MG63 (cell line): ENCODE measurements around the gene TBC1D19. TPM values are rescaled to one million over a fixed set of nuclear protein-coding genes. Genes with fewer than 3 reads are reported as not detected.

Experiments used
- DNase-seq: peaks from one replicate; pipeline ENCODE4 v3.0.0-alpha.2; 2020
- H3K27me3 ChIP-seq: fragments of 250-450 bp; sonication (Bioruptor Pico); 2 replicates; pipeline ENCODE4 v1.5.1; 2020; ENCODE audit warnings: mild to moderate bottlenecking, moderate library complexity
- H3K36me3 ChIP-seq: fragments of 250-450 bp; sonication (Bioruptor Pico); 2 replicates; pipeline ENCODE4 v1.5.1; 2020; ENCODE audit warnings: mild to moderate bottlenecking, moderate library complexity
- H3K4me3 ChIP-seq: fragments of 250-450 bp; sonication (Bioruptor Pico); 2 replicates; pipeline ENCODE4 v1.5.1; 2020; ENCODE audit warnings: mild to moderate bottlenecking, moderate library complexity
- H3K9me3 ChIP-seq: fragments of 250-450 bp; sonication (Bioruptor Pico); 2 replicates; pipeline ENCODE4 v1.5.1; 2020; ENCODE audit warnings: mild to moderate bottlenecking, moderate library complexity
- total RNA-seq: library from RNA; depleted of rRNA; stranded (reverse); fragments of >200 nt; shearing (Covaris generic); gene quantifications from 2 replicates; pipeline ENCODE4 v1.2.3, GENCODE V29; 2014; ENCODE audit warnings: low replicate concordance

TBC1D19 gene
- total RNA-seq, 1 experiment from 2014 or later: 14.4 TPM

GRCh38 chr4:26736621-26737020 is 152.7 kb downstream of the TBC1D19 start:
- H3K36me3 ChIP-seq: no peaks in the 10 kb centered on the region
- no peaks in the 10 kb centered on the region for H3K27me3 ChIP-seq
- no peak for DNase-seq
- no peak overlapping the region for H3K4me3 ChIP-seq
- H3K9me3 ChIP-seq: no peaks in the 10 kb centered on the region

DNA sequence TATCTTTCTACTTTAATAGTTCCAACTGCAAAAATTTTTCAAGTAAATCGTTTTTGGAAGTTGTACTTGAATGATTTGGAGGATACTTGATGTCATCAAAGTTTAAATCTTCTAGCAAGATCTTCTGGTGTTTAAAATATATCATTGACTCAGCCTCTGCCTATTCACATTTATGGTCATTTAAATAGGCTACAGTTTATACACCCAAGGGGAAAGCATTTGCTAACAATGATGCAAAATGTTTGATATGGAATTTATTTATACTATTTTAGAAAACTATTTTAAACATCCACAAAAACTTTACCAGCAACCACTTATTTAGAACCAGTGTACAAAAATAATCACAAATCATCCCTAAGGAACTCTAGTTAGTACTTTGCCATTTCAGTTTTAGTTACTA is 153.5 kb downstream of the TBC1D19 start:
- Histone ChIP-seq H3K27me3 (no peaks in the 10 kb centered on the region), H3K4me3 (no peak overlapping the region), H3K36me3 (no peaks in the 10 kb centered on the region), H3K9me3 (no peaks in the 10 kb centered on the region)
- DNase-seq: no peak

DNA sequence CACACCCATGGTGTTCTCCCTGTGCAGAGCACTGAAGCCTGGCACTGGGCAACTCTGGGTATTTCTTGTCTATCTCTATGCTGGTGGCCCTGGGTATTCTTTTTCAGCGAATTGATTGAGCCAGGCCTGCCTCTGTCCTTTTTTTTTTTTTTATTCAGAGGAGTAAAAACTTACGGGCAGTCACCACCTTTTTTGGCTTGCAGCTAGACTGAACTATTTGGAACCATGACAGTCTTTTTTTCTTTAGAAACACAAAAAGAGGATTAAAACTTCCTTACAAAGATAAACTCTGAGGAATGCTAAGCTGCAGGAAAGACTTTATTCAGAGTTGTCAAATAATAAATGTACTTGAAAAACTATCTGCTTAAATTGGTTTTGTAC is 157.6 kb downstream of the TBC1D19 start:
- Histone ChIP-seq H3K4me3 (no peak overlapping the region), H3K9me3 (no peaks in the 10 kb centered on the region), H3K27me3 (no peaks in the 10 kb centered on the region), H3K36me3 (no peaks in the 10 kb centered on the region)
- DNase-seq: no peak

DNA sequence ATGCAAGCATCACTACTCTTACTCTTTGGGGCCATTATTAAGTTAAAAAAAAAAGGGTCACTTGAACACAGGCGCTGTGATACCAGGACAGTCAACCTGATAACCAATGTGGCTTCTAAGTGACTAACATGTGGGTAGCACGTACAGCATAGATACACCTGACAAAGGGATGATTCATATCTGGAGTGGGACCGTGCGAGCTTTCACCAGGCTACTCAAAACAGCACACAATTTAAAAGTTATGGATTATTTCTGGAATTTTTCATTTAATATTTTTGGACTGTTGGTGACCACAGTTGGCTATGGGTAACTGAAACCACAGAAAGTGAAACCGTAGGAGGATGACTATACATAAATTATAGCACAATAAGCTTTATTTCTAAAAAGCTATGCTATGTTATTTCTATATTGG is 162.9 kb downstream of the TBC1D19 start:
- DNase-seq: no peak
- Histone ChIP-seq H3K36me3 (peaks cover 2% of the 10 kb centered on the region; the same call in 1 of the 2 replicates), H3K4me3 (no peak overlapping the region), H3K9me3 (no peaks in the 10 kb centered on the region), H3K27me3 (no peaks in the 10 kb centered on the region)

DNA sequence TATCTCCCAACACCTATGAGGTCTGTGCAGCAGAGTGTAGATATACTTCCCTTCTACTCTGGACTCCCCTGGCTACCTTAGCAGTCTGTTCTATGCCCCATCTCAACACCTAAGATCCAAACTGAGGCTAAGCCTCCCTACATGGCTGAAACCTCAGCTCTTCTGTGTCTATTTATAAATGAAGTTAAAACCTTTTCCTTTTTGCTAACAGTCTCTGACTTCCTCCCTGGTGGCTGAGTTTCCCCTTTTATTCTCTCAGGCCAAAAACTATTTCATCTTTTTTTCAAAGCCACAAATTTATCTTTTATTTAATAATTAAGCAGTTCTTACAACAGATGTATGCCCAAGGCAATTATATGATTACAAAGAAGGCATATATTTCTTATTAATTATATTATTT is 164.9 kb downstream of the TBC1D19 start:
- Histone ChIP-seq H3K27me3 (no peaks in the 10 kb centered on the region), H3K9me3 (no peaks in the 10 kb centered on the region), H3K4me3 (no peak overlapping the region), H3K36me3 (peaks cover 2% of the 10 kb centered on the region)
- DNase-seq: no peak

- no peak for DNase-seq
- H3K27me3 ChIP-seq: no peaks in the 10 kb centered on the region
- H3K9me3 ChIP-seq: no peaks in the 10 kb centered on the region
- H3K4me3 ChIP-seq: no peak overlapping the region
- H3K36me3 ChIP-seq: peaks cover 2% of the 10 kb centered on the region
These were observed 166.0 kb downstream of the TBC1D19 start for GRCh38 chr4:26749867-26750266.

DNA sequence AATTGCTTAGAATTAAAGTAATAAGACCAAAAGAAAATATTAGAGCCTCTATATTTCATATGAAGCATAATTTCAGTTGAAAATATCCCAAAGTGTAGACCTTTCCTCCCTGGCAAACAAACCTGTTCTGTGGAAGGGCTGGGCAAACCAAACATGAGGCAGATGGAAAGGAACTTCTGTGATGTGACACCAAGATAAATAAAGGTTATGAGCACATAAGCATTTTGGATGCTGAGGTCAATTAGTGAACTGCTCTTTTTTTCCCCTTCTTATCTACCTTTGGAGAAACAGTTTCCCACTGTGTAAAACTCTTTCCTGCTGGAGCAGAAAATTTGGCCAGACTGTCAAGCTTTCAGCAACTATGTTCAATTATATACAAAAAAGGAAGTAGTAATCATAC is 167.1 kb downstream of the TBC1D19 start:
- no peak for DNase-seq
- no peaks in the 10 kb centered on the region for H3K9me3 ChIP-seq
- no peak overlapping the region for H3K4me3 ChIP-seq
- no peaks in the 10 kb centered on the region for H3K27me3 ChIP-seq
- peaks cover 4% of the 10 kb centered on the region for H3K36me3 ChIP-seq

DNA sequence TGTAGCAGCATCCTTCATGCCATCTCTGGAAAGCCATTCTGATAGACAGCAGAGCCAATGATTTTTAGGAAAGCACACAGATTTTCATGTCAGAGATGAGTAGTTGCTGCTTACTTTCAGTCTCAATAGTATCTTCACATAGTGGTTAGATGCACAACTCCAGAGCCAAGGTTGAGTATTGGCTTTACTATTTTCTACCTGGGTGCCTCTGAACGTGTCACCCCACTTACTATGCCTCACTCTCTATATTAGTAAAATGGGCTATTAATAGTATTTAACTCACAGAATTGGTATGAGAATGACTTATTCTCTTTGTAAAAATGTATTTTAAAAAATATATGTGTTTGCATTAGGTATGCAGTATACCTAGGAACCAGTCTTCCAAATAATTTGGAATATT is 168.0 kb downstream of the TBC1D19 start:
- no peak for DNase-seq
- H3K4me3 ChIP-seq: no peak overlapping the region
- no peaks in the 10 kb centered on the region for H3K27me3 ChIP-seq
- H3K9me3 ChIP-seq: no peaks in the 10 kb centered on the region
- peaks cover 4% of the 10 kb centered on the region for H3K36me3 ChIP-seq

DNA sequence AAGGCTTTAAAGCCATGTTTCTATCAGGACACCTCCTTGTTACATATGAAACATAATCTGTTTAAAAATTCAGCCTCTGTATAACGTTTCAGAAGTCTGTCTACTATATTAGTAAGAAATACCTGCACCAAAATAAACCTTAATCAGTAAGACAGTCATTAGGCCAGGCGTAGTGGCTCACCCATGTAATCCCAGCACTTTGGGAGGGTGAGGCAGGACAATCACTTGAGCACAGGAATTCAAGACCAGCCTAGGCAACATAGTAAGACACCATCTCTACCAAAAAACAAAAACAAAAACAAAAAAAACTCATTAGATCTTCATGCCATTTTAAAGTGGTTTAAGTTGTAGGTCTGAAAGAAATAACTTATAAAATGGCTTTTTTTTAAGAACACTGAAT is 169.3 kb downstream of the TBC1D19 start:
- DNase-seq: no peak
- Histone ChIP-seq H3K4me3 (no peak overlapping the region), H3K36me3 (peaks cover 4% of the 10 kb centered on the region), H3K27me3 (no peaks in the 10 kb centered on the region), H3K9me3 (no peaks in the 10 kb centered on the region)

- Histone ChIP-seq H3K36me3 (peaks cover 4% of the 10 kb centered on the region), H3K4me3 (no peak overlapping the region), H3K9me3 (no peaks in the 10 kb centered on the region), H3K27me3 (no peaks in the 10 kb centered on the region)
- no peak for DNase-seq
These were observed 169.7 kb downstream of the TBC1D19 start for GRCh38 chr4:26753617-26754016.

GRCh38 chr4:26757751-26758150 is 173.9 kb downstream of the TBC1D19 start:
- no peak for DNase-seq
- Histone ChIP-seq H3K9me3 (no peaks in the 10 kb centered on the region), H3K27me3 (no peaks in the 10 kb centered on the region), H3K36me3 (peaks cover 2% of the 10 kb centered on the region), H3K4me3 (no peak overlapping the region)

- H3K9me3 ChIP-seq: no peaks in the 10 kb centered on the region
- peaks cover 2% of the 10 kb centered on the region; the same call in 1 of the 2 replicates for H3K36me3 ChIP-seq
- no peak for DNase-seq
- H3K4me3 ChIP-seq: no peak overlapping the region
- no peaks in the 10 kb centered on the region for H3K27me3 ChIP-seq
These were observed 175.0 kb downstream of the TBC1D19 start for GRCh38 chr4:26758899-26759298.

DNA sequence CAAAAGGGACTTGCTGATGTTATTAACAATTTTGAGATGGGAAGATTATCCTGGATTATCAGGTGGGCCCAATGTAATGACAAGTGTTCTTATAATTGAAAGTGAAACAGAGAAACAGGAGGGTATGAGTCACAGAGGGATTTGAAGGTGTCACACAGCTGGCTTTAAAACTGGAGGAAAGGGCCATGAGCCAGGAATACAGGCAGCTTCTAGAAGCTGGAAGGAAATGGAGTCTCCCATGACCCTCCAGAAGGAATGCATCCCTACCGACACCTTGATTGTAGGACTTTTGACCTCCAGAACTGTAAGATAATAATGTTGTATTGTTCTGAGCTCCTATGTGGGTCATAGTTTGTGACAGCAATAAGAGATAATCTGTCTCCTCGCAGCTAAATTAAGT is 178.8 kb downstream of the TBC1D19 start:
- Histone ChIP-seq H3K9me3 (no peaks in the 10 kb centered on the region), H3K27me3 (no peaks in the 10 kb centered on the region), H3K4me3 (no peak overlapping the region), H3K36me3 (no peaks in the 10 kb centered on the region)
- DNase-seq: no peak

DNA sequence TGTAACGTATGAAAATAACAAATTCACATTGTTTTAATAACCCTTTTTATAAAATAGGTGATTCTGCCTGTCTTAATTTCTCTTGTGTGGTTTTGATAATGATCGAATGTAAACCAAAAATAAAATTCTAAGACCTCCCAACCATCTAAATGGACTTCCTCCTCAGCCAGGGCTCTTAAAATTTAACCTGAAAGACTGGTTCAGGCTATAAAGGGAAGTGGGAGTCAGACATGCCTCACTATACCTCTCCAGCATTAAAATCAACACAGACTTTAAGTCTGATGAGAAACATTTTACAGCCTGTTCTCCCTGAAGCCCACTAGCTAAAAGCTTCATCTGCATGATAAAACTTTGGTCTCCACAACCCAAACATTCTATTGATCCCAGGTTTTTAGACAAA is 179.2 kb downstream of the TBC1D19 start:
- H3K4me3 ChIP-seq: no peak overlapping the region
- no peaks in the 10 kb centered on the region for H3K27me3 ChIP-seq
- no peak for DNase-seq
- H3K36me3 ChIP-seq: no peaks in the 10 kb centered on the region
- H3K9me3 ChIP-seq: no peaks in the 10 kb centered on the region

DNA sequence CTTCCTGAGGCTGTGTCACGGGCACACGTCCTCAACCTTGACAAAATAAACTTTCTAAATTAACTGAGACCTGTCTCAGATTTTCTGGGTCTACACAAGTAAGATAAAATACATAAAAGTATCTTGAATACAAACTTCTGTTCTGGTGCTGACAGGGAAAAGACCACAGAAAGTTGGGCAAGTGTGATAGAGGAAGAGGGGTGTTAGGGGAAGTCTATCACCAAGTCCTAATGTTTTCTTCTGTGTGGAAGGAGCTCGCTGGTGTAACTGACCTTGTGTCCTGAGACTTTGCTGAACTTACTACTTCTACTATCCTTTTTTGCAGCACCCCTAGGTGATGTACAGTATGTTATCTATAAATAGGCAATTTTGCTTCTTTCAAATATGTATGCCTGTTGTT is 179.8 kb downstream of the TBC1D19 start:
- H3K9me3 ChIP-seq: no peaks in the 10 kb centered on the region
- no peak for DNase-seq
- H3K27me3 ChIP-seq: no peaks in the 10 kb centered on the region
- no peaks in the 10 kb centered on the region for H3K36me3 ChIP-seq
- H3K4me3 ChIP-seq: no peak overlapping the region

DNA sequence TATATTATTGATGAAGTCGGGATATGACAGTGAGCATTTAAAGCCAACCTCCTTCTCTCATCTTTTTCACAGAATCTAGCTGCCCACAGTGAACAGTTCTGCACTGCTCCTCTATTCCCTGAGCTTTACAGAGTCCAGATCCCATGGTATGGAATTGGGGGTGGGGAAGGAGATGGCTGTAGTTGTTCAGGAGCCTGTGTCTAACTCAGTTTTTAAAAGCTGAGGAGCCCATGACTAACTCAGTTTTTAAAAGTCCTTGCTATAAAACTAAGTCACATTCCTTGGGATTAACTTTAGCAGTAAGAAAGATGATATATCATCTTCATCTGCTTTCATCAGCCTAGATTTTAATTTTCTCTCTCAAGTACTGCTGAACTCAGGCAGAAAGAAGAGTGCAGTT is 180.3 kb downstream of the TBC1D19 start:
- Histone ChIP-seq H3K9me3 (no peaks in the 10 kb centered on the region), H3K4me3 (no peak overlapping the region), H3K27me3 (no peaks in the 10 kb centered on the region), H3K36me3 (no peaks in the 10 kb centered on the region)
- DNase-seq: no peak

DNA sequence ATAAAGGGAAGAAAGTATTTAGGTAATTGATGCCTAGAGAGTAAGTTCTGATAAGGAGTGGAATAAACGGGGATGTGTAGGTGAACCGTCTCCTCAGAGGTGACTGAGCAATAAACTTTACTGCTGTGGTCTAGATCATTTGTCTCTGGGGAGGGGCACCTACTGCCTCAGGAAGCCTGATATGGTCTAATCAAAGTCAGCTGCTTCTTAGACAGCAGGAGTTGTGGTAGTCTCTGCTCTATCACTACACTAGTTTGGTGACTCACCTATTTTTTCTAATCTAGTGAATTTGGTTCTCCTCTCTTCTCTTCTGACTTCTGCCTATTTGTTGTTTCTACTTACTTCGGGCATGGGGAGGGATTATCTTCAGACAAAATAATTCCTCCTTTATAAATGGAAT is 181.6 kb downstream of the TBC1D19 start:
- no peaks in the 10 kb centered on the region for H3K36me3 ChIP-seq
- no peak for DNase-seq
- H3K27me3 ChIP-seq: no peaks in the 10 kb centered on the region

DNA sequence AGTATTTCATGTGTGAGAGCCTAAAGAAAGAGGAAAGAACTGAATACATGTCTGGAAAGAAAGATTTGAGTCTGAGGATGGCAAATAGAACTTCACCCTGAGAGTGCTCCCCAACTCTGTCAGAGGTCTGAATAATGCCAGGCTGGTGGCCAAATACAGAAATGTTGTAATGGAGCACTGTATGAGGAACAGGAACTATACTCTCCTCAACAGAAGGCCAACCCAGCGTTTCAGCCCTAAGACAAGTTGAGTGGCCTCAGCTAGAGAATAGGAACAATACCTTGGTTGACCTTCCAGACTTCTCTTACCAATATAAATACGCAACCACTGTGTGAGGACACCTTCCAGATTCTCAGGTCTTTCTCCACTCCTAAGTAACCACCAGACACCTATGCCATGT is 182.3 kb downstream of the TBC1D19 start:
- no peak for DNase-seq
- Histone ChIP-seq H3K4me3 (no peak overlapping the region), H3K36me3 (0 out of 2 replicates have a peak, but pooled peaks cover 2% of the 10 kb centered on the region), H3K27me3 (no peaks in the 10 kb centered on the region), H3K9me3 (no peaks in the 10 kb centered on the region)

More for the DNA sequence above, 181.6 kb downstream of the TBC1D19 start:
- Histone ChIP-seq H3K9me3 (no peaks in the 10 kb centered on the region), H3K4me3 (no peak overlapping the region)
